ENCODE data around the gene PACS2. TPM values are rescaled to one million over a fixed set of nuclear protein-coding genes. Genes with fewer than 3 reads are reported as not detected.

Gene PACS2
- total RNA-seq, 2 experiments from 2014 or later = 32.9 to 38.5 TPM

GRCh38 chr14:105439710-105440553 is 125.4 kb downstream of the PACS2 start:
- ATAC-seq (no peak), DNase-seq (no peak)
- no peaks in the 10 kb centered on the region for H3K4me1 Mint-ChIP-seq (ENCODE audit: low read depth)
- ChIA-PET POLR2A (no interaction called here), CTCF (no interaction called here)
- H3K27me3 Mint-ChIP-seq (ENCODE audit: low read depth) = no peaks in the 10 kb centered on the region
- H3K36me3 Mint-ChIP-seq (ENCODE audit: low read depth) = peaks cover 14% of the 10 kb centered on the region
- no peak overlapping the region for H3K27ac Mint-ChIP-seq
- H3K9me3 Mint-ChIP-seq (ENCODE audit: insufficient read depth) = no peaks in the 10 kb centered on the region
- no peak overlapping the region for H3K4me3 Mint-ChIP-seq

GRCh38 chr14:105440554-105440900 is 126.0 kb downstream of the PACS2 start:
- ATAC-seq (no peak), DNase-seq (no peak)
- Mint-ChIP-seq H3K4me3 (no peak overlapping the region), H3K9me3 (ENCODE audit: insufficient read depth) (no peaks in the 10 kb centered on the region), H3K4me1 (ENCODE audit: low read depth) (no peaks in the 10 kb centered on the region), H3K27ac (no peak overlapping the region), H3K27me3 (ENCODE audit: low read depth) (no peaks in the 10 kb centered on the region), H3K36me3 (ENCODE audit: low read depth) (peaks cover 14% of the 10 kb centered on the region)
- ChIA-PET CTCF (no interaction called here), POLR2A (no interaction called here)

DNA sequence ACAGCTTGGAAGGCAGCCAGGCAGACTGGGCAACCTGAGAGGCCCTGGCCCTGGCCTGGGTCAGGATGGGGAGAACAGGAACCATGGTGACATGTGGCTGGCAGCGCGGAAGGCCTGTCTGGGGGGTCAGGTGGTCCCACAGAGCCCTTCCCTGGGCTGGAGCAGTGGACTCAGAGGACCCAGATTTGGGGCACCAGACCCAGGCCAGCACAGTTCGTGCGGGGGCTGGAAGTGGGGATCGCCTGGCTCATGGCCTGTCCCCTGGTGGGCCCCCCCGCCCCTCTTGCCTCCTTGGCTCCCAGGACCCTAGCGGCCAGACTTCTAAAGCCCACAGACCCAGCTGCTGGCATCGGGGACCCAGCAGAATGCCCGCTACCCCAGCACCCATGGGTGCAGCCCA is 126.4 kb downstream of the PACS2 start:
- ChIA-PET CTCF (interaction anchor here (1.2 kb wide), 1 partner anchor 39 kb away, joined by 3 read pairs; no protein-coding TSS in a partner anchor), POLR2A (no interaction called here)
- peaks cover 14% of the 10 kb centered on the region for H3K36me3 Mint-ChIP-seq (ENCODE audit: low read depth)
- H3K9me3 Mint-ChIP-seq (ENCODE audit: insufficient read depth) = no peaks in the 10 kb centered on the region
- H3K27me3 Mint-ChIP-seq (ENCODE audit: low read depth) = no peaks in the 10 kb centered on the region
- no peak overlapping the region for H3K27ac Mint-ChIP-seq
- no peak for DNase-seq
- no peaks in the 10 kb centered on the region for H3K4me1 Mint-ChIP-seq (ENCODE audit: low read depth)
- no peak overlapping the region for H3K4me3 Mint-ChIP-seq
- ATAC-seq = no peak

- no peaks in the 10 kb centered on the region for H3K27me3 Mint-ChIP-seq (ENCODE audit: low read depth)
- ChIA-PET POLR2A (no interaction called here), CTCF (interaction anchor here (1.2 kb wide), 1 partner anchor 38 kb away, joined by 3 read pairs; no protein-coding TSS in a partner anchor)
- H3K9me3 Mint-ChIP-seq (ENCODE audit: insufficient read depth) = no peaks in the 10 kb centered on the region
- H3K4me3 Mint-ChIP-seq = no peak overlapping the region
- H3K27ac Mint-ChIP-seq = no peak overlapping the region
- no peaks in the 10 kb centered on the region for H3K4me1 Mint-ChIP-seq (ENCODE audit: low read depth)
- ATAC-seq (no peak), DNase-seq (no peak)
- H3K36me3 Mint-ChIP-seq (ENCODE audit: low read depth) = peaks cover 14% of the 10 kb centered on the region
Observed at GRCh38 chr14:105442125-105442524, 127.6 kb downstream of the PACS2 start.

DNA sequence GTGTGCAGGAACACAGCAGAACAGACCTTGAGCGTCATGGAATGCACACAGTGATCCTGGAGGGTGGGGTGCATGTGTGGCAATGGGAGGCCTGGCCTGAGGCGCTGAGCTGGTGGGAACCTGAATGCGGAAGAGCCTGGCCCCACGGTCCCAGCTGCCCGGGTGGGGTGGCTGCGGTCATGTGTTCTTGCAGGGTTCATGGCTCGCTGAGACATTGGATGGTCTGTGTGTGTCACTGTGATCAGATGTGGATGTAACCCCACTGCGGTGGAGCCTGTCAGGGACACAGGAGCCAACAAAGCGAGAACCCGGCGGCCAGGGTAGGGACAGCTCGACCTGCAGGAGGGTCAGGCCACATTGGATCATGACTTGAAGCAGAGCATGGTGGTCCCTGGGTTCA is 128.3 kb downstream of the PACS2 start:
- Mint-ChIP-seq H3K36me3 (ENCODE audit: low read depth) (peaks cover 14% of the 10 kb centered on the region), H3K4me1 (ENCODE audit: low read depth) (no peaks in the 10 kb centered on the region), H3K4me3 (no peak overlapping the region), H3K27ac (no peak overlapping the region), H3K27me3 (ENCODE audit: low read depth) (no peaks in the 10 kb centered on the region), H3K9me3 (ENCODE audit: insufficient read depth) (no peaks in the 10 kb centered on the region)
- DNase-seq (no peak), ATAC-seq (no peak)
- ChIA-PET POLR2A (no interaction called here), CTCF (no interaction called here)

DNA sequence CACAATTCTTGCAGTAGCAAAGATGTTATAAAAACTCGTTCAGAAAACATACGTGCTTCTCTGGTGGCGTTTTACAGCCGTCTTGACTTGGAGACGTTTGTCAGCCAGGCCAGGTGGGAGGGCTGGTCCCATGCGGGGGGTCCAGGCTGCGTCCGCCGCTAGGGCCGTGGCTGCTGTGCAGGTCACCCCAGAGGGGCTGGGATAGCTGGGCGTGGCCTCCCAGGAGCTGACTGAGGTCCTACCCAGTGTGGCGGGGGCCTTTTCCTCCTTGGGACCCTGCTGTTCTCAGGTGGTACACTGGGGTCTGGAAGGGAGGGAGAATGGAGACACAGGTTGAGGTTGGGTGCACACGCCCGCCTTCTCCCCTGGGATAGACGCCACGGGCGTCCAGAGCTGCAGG is 130.3 kb downstream of the PACS2 start:
- ChIA-PET CTCF (no interaction called here), POLR2A (no interaction called here)
- Mint-ChIP-seq H3K9me3 (ENCODE audit: insufficient read depth) (no peaks in the 10 kb centered on the region), H3K4me3 (no peak overlapping the region), H3K4me1 (ENCODE audit: low read depth) (no peaks in the 10 kb centered on the region), H3K36me3 (ENCODE audit: low read depth) (peaks cover 12% of the 10 kb centered on the region), H3K27me3 (ENCODE audit: low read depth) (no peaks in the 10 kb centered on the region), H3K27ac (no peak overlapping the region)
- DNase-seq = no peak
- no peak for ATAC-seq

- no peaks in the 10 kb centered on the region for H3K27me3 Mint-ChIP-seq (ENCODE audit: low read depth)
- no peaks in the 10 kb centered on the region for H3K4me1 Mint-ChIP-seq (ENCODE audit: low read depth)
- no peaks in the 10 kb centered on the region for H3K9me3 Mint-ChIP-seq (ENCODE audit: insufficient read depth)
- no peak overlapping the region for H3K27ac Mint-ChIP-seq
- no peak overlapping the region for H3K4me3 Mint-ChIP-seq
- no peak for DNase-seq
- CTCF ChIA-PET = no interaction called here
- POLR2A ChIA-PET = no interaction called here
- no peak for ATAC-seq
- H3K36me3 Mint-ChIP-seq (ENCODE audit: low read depth) = peaks cover 15% of the 10 kb centered on the region
Observed at GRCh38 chr14:105445290-105445689, 130.7 kb downstream of the PACS2 start.

DNA sequence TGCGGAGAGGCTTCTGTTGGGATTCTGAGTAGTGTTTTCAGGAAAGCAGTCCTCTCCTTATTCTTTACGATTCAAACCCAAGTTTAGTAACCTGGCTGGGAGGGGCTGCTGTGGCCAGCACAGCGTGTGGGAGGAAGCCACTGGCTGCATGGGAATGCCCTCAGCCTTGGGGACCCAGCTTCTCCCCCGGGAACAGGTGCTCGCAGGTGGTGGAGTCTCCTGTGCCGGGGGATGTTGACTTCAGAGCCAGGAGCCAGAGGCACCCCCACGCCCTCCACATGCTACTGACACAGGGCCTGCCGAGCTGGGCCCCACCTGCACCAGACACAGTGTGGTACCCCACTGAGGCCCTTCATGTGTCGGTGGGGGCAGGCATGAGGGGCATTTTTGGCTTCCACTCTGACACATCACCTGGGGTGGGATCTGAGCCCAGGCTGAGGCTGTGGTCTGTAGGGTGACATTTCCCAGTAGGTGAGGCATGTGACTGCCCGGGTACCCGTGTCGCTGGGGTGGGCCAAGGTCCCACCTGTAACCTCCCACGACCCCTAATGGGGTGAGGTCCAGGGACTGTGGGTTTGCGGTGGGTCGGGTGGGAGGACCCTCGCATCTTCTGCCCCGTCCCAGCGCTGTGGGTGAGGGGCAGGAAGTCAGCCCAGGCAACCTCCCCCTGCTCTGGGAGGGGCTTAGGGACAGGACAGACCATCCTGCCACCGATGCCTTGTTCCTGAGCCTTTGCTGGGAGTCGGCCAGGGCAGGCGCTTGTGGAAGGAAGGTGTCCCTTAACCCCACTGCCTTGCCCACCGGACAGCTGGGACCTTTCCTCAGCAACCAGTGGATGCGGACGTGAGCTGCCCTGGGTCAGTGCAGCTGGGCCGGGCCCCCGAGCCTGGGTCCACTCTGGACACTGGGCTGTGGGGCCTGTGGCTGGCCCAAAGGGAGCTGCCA is 131.6 kb downstream of the PACS2 start:
- H3K27ac Mint-ChIP-seq = no peak overlapping the region
- DNase-seq = no peak
- H3K9me3 Mint-ChIP-seq (ENCODE audit: insufficient read depth) = no peaks in the 10 kb centered on the region
- H3K27me3 Mint-ChIP-seq (ENCODE audit: low read depth) = no peaks in the 10 kb centered on the region
- ATAC-seq = no peak
- ChIA-PET POLR2A (no interaction called here), CTCF (no interaction called here)
- H3K36me3 Mint-ChIP-seq (ENCODE audit: low read depth) = peaks cover 18% of the 10 kb centered on the region
- no peak overlapping the region for H3K4me3 Mint-ChIP-seq
- no peaks in the 10 kb centered on the region for H3K4me1 Mint-ChIP-seq (ENCODE audit: low read depth)

GRCh38 chr14:105446971-105447370 is 132.4 kb downstream of the PACS2 start:
- no peaks in the 10 kb centered on the region for H3K9me3 Mint-ChIP-seq (ENCODE audit: insufficient read depth)
- H3K36me3 Mint-ChIP-seq (ENCODE audit: low read depth) = peaks cover 17% of the 10 kb centered on the region
- ChIA-PET POLR2A (interaction anchor here (1.4 kb wide), 1 partner anchor 8 kb away, joined by 3 read pairs; no protein-coding TSS in a partner anchor), CTCF (no interaction called here)
- DNase-seq (no peak), ATAC-seq (no peak)
- H3K27me3 Mint-ChIP-seq (ENCODE audit: low read depth) = no peaks in the 10 kb centered on the region
- no peaks in the 10 kb centered on the region for H3K4me1 Mint-ChIP-seq (ENCODE audit: low read depth)
- H3K27ac Mint-ChIP-seq = no peak overlapping the region
- H3K4me3 Mint-ChIP-seq = no peak overlapping the region

Other genes with a start within 250 kb of the PACS2 start
- gene GPR132, start 249.3 kb upstream of the PACS2 start, total RNA-seq = 10 to 100 TPM; 35.7 to 40.4 TPM
- 1 to 10 TPM; 2.5 to 2.9 TPM for gene JAG2, start 146.0 kb upstream of the PACS2 start, total RNA-seq
- 10 to 100 TPM; 25.3 to 27.9 TPM for gene NUDT14, start 133.4 kb upstream of the PACS2 start, total RNA-seq
- gene BTBD6, start 66.2 kb upstream of the PACS2 start, total RNA-seq = 10 to 100 TPM; 53.7 to 59.8 TPM
- gene BRF1, start 13.7 kb upstream of the PACS2 start, total RNA-seq = 10 to 100 TPM; 42.1 to 44.7 TPM
- gene TEX22, start 83.8 kb downstream of the PACS2 start, total RNA-seq = 1 to 10 TPM; 1.9 to 2.4 TPM
- 100 to 1,000 TPM; 109 to 127 TPM for gene MTA1, start 105.1 kb downstream of the PACS2 start, total RNA-seq
- under 1 TPM; 0.21 to 0.31 TPM for gene CRIP2, start 160.1 kb downstream of the PACS2 start, total RNA-seq
- gene CRIP1, start 172.1 kb downstream of the PACS2 start, total RNA-seq = 100 to 1,000 TPM; 587 to 613 TPM
- gene TEDC1, start 176.5 kb downstream of the PACS2 start, total RNA-seq = 10 to 100 TPM; 56.5 to 61.8 TPM
- 1 to 10 TPM; 8.6 to 9.2 TPM for gene TMEM121, start 211.8 kb downstream of the PACS2 start, total RNA-seq

Data from activated CD8-positive, alpha-beta T cell treated with anti-CD3 and anti-CD28 coated beads, Interleukin-2, amount 10 ng/mL, durations not matched to agents 7 days and 5 days (primary cell).